ENCODE measurements around the gene SAMD13.

The SAMD13 gene

DNA sequence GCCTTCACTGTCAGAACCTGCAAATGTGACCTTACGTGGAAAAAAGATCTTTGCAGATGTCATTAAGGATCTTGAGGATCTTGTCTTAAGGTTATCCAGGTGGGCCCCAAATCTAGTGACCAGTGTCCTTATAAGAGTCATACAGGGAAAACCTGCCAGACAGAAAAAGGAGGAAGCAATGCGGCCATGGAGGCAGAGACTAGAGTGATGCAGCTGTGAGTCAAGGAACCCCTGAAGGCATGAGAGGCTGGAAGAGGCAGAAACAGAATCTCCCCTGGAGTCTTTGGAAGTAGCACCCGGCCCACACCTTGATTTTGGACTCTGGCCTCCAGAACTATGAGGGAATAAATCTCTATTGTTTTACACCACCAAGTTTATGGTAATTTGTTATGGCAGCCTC is 60.3 kb downstream of the SAMD13 start:
- no peaks in the 10 kb centered on the region for H3K4me1 ChIP-seq (ENCODE audit: control insufficient read depth, insufficient read depth, low read length)
- no peak overlapping the region for H3K4me3 ChIP-seq (ENCODE audit: low read depth, low read length)
- no peaks in the 10 kb centered on the region for H3K36me3 ChIP-seq (ENCODE audit: control insufficient read depth, insufficient read depth, low read length)
- H3K9ac ChIP-seq (ENCODE audit: low read length), result no peak overlapping the region
- no peak overlapping the region for H3K27ac ChIP-seq (ENCODE audit: low read depth, low read length)
- no peaks in the 10 kb centered on the region for H3K27me3 ChIP-seq (ENCODE audit: control insufficient read depth, insufficient read depth, low read length)
- H3K9me3 ChIP-seq (ENCODE audit: control insufficient read depth, insufficient read depth, low read depth, low read length), result no peaks in the 10 kb centered on the region

DNA sequence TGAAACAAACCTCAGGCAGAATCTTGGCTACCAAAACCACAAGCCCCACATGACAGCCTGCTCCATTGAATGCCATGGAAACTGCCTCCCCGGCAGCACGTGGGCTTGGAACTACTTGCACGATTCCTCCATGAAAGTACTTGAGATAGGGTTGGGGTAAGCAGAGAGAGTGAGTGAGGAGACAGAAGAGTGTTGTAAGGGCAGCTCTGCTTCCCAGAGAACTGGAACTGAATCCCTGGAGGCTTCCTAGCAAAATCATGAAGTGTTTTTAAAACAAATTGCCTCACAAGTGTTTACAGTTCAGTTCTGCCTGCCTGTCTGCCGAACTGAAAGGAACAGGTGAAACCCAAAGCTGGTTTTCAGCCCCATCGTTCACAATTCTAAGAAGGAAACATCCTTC is 61.5 kb downstream of the SAMD13 start:
- H3K27me3 ChIP-seq (ENCODE audit: control insufficient read depth, insufficient read depth, low read length), result no peaks in the 10 kb centered on the region
- H3K36me3 ChIP-seq (ENCODE audit: control insufficient read depth, insufficient read depth, low read length), result no peaks in the 10 kb centered on the region
- H3K4me1 ChIP-seq (ENCODE audit: control insufficient read depth, insufficient read depth, low read length), result no peaks in the 10 kb centered on the region
- H3K9ac ChIP-seq (ENCODE audit: low read length), result no peak overlapping the region
- no peaks in the 10 kb centered on the region for H3K9me3 ChIP-seq (ENCODE audit: control insufficient read depth, insufficient read depth, low read depth, low read length)
- no peak overlapping the region for H3K27ac ChIP-seq (ENCODE audit: low read depth, low read length)
- H3K4me3 ChIP-seq (ENCODE audit: low read depth, low read length), result no peak overlapping the region

DNA sequence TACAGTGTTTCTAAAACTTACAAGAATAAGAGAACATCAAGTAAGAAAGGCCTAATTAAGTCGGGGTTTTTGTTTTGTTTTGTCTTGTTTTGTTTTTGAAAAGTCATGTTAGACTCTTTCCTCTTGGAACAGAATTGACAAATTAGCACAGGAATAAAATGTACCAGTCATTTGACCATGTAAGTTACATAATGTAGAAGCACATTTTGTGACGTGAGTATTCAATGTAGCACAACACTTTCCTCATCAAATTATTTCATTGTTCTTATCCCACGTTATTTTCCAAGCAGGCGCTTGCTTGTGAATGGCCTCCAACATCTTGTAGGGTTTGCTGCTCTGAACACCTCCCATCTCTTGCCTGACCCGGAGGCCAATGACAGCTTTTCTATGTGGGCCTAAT is 62.1 kb downstream of the SAMD13 start:
- Histone ChIP-seq H3K9me3 (ENCODE audit: control insufficient read depth, insufficient read depth, low read depth, low read length) (no peaks in the 10 kb centered on the region), H3K4me3 (ENCODE audit: low read depth, low read length) (no peak overlapping the region), H3K4me1 (ENCODE audit: control insufficient read depth, insufficient read depth, low read length) (no peaks in the 10 kb centered on the region), H3K9ac (ENCODE audit: low read length) (no peak overlapping the region), H3K27ac (ENCODE audit: low read depth, low read length) (no peak overlapping the region), H3K27me3 (ENCODE audit: control insufficient read depth, insufficient read depth, low read length) (no peaks in the 10 kb centered on the region), H3K36me3 (ENCODE audit: control insufficient read depth, insufficient read depth, low read length) (no peaks in the 10 kb centered on the region)

DNA sequence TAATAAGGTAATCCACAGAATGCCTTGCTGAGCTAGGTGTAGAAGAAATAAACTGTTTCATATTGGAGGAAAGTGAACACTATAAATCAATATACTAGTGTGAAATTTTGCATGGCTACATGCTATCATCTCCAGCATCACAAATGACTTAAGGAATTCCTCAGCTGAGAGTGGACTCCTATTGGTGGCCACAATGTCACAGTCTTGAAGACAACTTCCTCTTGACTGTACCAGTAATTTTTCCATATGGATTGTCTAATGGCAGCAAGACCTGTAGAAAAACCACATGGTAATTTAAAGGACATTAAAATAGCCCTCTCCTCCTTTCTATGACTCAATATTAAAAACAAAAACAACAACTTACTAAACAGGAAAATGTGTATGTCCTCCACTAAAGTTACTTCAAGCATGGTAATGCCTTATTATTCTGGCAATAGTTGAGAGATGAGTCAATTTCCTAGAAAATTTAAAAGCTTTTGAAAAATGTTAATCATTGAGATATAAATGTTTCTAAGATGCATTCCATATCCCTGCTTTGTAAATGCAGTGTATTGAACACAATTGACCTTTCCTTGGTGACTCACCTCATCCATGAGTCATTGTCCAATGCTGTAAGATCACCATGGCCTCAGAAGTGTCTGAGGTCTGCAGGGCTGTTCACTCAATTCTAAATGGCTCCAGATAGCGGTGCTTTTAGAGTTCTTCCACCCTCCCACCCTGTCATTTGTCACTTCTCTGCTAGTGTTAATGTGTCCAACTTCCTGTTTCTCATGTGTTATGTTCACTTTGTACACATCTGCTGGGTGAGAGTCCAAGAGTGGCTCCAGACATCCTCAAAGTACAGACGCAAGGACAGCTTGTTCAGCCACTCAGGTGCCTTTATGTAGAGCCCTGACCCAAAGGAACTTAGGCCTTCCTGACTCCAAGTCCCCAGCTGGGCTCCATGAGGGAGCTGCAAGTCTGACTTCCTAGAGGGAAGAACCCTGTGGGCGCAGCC is 64.0 kb downstream of the SAMD13 start:
- no peak overlapping the region for H3K27ac ChIP-seq (ENCODE audit: low read depth, low read length)
- no peaks in the 10 kb centered on the region for H3K36me3 ChIP-seq (ENCODE audit: control insufficient read depth, insufficient read depth, low read length)
- no peak overlapping the region for H3K9ac ChIP-seq (ENCODE audit: low read length)
- H3K4me1 ChIP-seq (ENCODE audit: control insufficient read depth, insufficient read depth, low read length), result no peaks in the 10 kb centered on the region
- H3K4me3 ChIP-seq (ENCODE audit: low read depth, low read length), result no peak overlapping the region
- no peaks in the 10 kb centered on the region for H3K27me3 ChIP-seq (ENCODE audit: control insufficient read depth, insufficient read depth, low read length)
- H3K9me3 ChIP-seq (ENCODE audit: control insufficient read depth, insufficient read depth, low read depth, low read length), result no peaks in the 10 kb centered on the region

DNA sequence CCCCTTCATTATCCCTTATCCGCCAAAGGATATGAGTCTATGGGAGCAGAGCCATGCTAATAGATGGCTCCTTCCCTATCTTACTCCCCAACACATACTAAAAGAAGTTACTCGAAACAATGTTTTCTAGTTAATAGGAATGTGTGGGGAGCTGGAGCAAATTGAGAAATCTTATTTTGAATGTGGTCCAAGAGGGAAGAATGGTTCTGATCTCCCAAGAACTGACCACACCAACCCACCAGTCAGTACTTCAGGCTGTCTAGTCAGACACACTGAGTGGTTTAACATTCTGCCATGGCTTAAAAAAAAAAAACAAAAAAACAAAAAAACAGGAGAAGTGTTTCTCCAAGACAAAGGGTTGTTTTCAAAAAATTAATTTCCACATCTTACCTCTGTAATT is 65.3 kb downstream of the SAMD13 start:
- no peaks in the 10 kb centered on the region for H3K9me3 ChIP-seq (ENCODE audit: control insufficient read depth, insufficient read depth, low read depth, low read length)
- no peak overlapping the region for H3K4me3 ChIP-seq (ENCODE audit: low read depth, low read length)
- no peaks in the 10 kb centered on the region for H3K36me3 ChIP-seq (ENCODE audit: control insufficient read depth, insufficient read depth, low read length)
- H3K27me3 ChIP-seq (ENCODE audit: control insufficient read depth, insufficient read depth, low read length), result no peaks in the 10 kb centered on the region
- no peak overlapping the region for H3K27ac ChIP-seq (ENCODE audit: low read depth, low read length)
- no peak overlapping the region for H3K9ac ChIP-seq (ENCODE audit: low read length)
- no peaks in the 10 kb centered on the region for H3K4me1 ChIP-seq (ENCODE audit: control insufficient read depth, insufficient read depth, low read length)

DNA sequence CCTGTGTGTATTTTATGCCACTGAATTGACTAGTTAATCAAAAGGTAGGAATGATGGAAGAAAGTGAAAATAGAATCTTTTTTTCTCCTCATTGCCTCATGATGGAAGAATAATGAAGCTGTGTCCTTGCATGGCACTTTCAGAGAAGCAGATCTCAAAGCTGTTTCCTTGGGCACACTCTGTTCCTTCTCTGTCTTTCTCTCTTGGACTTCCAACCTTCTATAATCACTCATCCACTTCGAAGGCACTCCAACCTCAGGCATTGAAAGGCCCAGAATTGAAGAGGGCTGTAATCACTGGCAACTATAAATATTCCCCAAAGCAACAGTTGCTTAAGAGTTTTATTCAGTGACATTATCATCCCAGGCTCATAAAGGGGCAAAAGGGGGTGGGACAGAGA is 65.7 kb downstream of the SAMD13 start:
- Histone ChIP-seq H3K9me3 (ENCODE audit: control insufficient read depth, insufficient read depth, low read depth, low read length) (no peaks in the 10 kb centered on the region), H3K4me3 (ENCODE audit: low read depth, low read length) (no peak overlapping the region), H3K27me3 (ENCODE audit: control insufficient read depth, insufficient read depth, low read length) (no peaks in the 10 kb centered on the region), H3K4me1 (ENCODE audit: control insufficient read depth, insufficient read depth, low read length) (no peaks in the 10 kb centered on the region), H3K36me3 (ENCODE audit: control insufficient read depth, insufficient read depth, low read length) (no peaks in the 10 kb centered on the region), H3K27ac (ENCODE audit: low read depth, low read length) (no peak overlapping the region), H3K9ac (ENCODE audit: low read length) (no peak overlapping the region)

DNA sequence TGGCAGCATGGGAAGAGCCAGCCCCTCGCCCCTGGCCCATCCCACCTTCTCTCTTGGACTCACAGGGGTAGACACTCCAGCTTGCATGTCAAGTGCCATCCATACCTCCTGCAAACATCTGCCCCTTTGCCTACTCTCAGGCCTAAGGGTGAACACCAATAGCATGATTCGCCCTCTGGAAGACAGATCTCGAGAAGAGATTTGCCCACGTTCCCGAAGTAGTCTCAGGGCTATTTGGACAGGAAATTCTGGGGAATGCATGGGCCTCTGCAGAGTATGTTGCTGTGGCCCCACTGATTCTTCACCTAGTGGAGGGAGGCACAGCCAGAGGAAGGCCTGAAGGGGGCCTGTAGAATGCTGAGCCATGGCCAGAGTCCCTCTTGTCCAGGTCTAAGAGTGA is 66.9 kb downstream of the SAMD13 start:
- H3K27me3 ChIP-seq (ENCODE audit: control insufficient read depth, insufficient read depth, low read length), result no peaks in the 10 kb centered on the region
- no peak overlapping the region for H3K9ac ChIP-seq (ENCODE audit: low read length)
- no peaks in the 10 kb centered on the region for H3K9me3 ChIP-seq (ENCODE audit: control insufficient read depth, insufficient read depth, low read depth, low read length)
- H3K27ac ChIP-seq (ENCODE audit: low read depth, low read length), result no peak overlapping the region
- H3K4me1 ChIP-seq (ENCODE audit: control insufficient read depth, insufficient read depth, low read length), result no peaks in the 10 kb centered on the region
- no peak overlapping the region for H3K4me3 ChIP-seq (ENCODE audit: low read depth, low read length)
- H3K36me3 ChIP-seq (ENCODE audit: control insufficient read depth, insufficient read depth, low read length), result no peaks in the 10 kb centered on the region

DNA sequence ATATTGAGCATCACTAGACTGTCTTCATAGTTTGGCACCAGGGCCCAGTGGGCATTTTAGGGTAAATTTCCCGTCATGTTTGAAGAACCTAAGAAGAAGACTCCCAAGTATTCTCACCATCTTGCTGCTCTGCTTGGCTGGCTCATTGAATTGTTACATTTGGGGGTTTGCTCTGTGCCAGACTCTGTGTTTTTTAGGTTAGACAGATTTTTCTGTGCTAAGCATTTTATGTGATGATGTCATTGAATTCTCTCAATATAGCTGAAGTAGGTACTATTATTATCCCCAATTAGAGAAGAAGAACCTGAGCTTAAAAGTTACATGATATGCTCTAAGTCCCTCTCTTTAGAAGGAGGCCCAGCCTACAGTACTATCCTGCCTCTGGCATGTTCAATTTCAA is 68.8 kb downstream of the SAMD13 start:
- no peak overlapping the region for H3K9ac ChIP-seq (ENCODE audit: low read length)
- no peaks in the 10 kb centered on the region for H3K27me3 ChIP-seq (ENCODE audit: control insufficient read depth, insufficient read depth, low read length)
- no peak overlapping the region for H3K4me3 ChIP-seq (ENCODE audit: low read depth, low read length)
- no peaks in the 10 kb centered on the region for H3K9me3 ChIP-seq (ENCODE audit: control insufficient read depth, insufficient read depth, low read depth, low read length)
- no peak overlapping the region for H3K27ac ChIP-seq (ENCODE audit: low read depth, low read length)
- H3K36me3 ChIP-seq (ENCODE audit: control insufficient read depth, insufficient read depth, low read length), result no peaks in the 10 kb centered on the region
- no peaks in the 10 kb centered on the region for H3K4me1 ChIP-seq (ENCODE audit: control insufficient read depth, insufficient read depth, low read length)

DNA sequence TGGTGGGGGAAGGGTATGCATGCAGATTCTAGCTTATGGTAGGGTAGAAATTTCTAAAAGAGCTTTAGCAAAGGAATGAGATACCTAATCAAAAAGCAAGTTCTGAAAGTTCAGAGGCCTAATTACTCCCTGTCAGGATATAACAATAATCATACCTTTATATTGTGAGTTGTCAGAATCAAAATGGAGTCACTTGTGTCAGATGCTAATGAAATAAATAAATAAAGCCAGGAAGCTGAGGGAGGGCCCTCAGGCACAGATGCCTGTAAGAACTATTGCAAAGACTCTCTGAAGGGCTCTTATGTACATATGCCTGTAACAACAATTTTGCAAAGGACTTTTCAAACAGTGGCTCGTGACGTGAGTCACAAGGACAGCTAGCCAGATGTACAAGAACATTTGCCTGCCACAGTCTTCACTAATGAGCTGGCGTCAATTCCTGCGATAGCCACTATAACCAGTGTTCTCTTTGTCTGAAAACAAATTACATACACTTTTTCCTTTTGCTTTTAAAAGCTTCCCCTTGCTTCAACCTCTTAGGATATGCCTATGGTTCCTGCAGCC is 69.4 kb downstream of the SAMD13 start:
- H3K9ac ChIP-seq (ENCODE audit: low read length), result no peak overlapping the region
- no peak overlapping the region for H3K27ac ChIP-seq (ENCODE audit: low read depth, low read length)
- no peaks in the 10 kb centered on the region for H3K9me3 ChIP-seq (ENCODE audit: control insufficient read depth, insufficient read depth, low read depth, low read length)
- H3K4me3 ChIP-seq (ENCODE audit: low read depth, low read length), result no peak overlapping the region
- no peaks in the 10 kb centered on the region for H3K27me3 ChIP-seq (ENCODE audit: control insufficient read depth, insufficient read depth, low read length)
- no peaks in the 10 kb centered on the region for H3K4me1 ChIP-seq (ENCODE audit: control insufficient read depth, insufficient read depth, low read length)
- H3K36me3 ChIP-seq (ENCODE audit: control insufficient read depth, insufficient read depth, low read length), result no peaks in the 10 kb centered on the region

DNA sequence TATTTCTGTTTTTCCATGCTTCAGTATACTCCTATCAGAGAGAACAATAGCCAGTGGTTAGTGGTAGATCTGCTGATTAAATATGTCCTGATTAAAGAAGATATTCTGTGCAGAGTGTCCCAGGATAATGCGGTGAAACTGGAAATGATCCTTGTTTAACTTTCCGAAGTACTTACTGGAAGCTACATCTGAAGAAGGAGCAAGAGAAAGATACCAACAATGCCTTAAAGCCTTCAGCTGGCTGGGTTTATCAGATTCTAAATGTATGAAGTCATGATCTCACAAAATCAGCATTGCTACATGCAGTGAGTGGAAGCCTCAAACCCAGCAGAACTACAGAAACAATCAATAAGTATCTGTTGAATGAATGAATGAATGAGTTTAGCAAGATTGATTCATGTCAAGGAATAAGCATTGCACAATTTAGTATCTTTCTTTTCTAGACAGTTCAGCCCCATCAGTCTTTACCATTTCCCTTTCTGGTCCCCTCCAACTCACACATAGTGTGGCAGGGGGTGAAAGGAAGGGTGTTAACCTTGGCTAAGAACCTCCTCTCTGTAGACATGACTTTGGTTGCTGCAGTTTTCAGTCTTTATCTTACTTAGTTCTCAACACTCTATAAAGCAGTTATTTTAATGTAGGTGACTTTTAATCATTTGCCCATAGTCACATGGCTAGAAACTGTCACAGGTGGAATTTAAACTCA is 72.1 kb downstream of the SAMD13 start:
- Histone ChIP-seq H3K36me3 (ENCODE audit: control insufficient read depth, insufficient read depth, low read length) (no peaks in the 10 kb centered on the region), H3K4me1 (ENCODE audit: control insufficient read depth, insufficient read depth, low read length) (no peaks in the 10 kb centered on the region), H3K9me3 (ENCODE audit: control insufficient read depth, insufficient read depth, low read depth, low read length) (no peaks in the 10 kb centered on the region), H3K27ac (ENCODE audit: low read depth, low read length) (no peak overlapping the region), H3K27me3 (ENCODE audit: control insufficient read depth, insufficient read depth, low read length) (no peaks in the 10 kb centered on the region), H3K4me3 (ENCODE audit: low read depth, low read length) (no peak overlapping the region), H3K9ac (ENCODE audit: low read length) (no peak overlapping the region)

Data from HUES6 (cell line).